Loucy (cell line): ENCODE data around the gene PIGQ.

ENCODE experiments used
- EZH2phosphoT487 ChIP-seq: fragments of 200-600 bp; IDR thresholded peaks from 2 replicates; pipeline ENCODE4 v1.6.1; 2018; ENCODE audit warnings: antibody characterized with exemption, mild to moderate bottlenecking, moderate library complexity, borderline replicate concordance
- TF ChIP-seq, protein P1 (sequence below): fragments of 200-600 bp; sonication (generic); conservative IDR thresholded peaks from 2 replicates; pipeline ENCODE4 v1.5.1; 2014; ENCODE audit warnings: mild to moderate bottlenecking, antibody characterized with exemption, low read length

- TF ChIP-seq, protein P1, sequence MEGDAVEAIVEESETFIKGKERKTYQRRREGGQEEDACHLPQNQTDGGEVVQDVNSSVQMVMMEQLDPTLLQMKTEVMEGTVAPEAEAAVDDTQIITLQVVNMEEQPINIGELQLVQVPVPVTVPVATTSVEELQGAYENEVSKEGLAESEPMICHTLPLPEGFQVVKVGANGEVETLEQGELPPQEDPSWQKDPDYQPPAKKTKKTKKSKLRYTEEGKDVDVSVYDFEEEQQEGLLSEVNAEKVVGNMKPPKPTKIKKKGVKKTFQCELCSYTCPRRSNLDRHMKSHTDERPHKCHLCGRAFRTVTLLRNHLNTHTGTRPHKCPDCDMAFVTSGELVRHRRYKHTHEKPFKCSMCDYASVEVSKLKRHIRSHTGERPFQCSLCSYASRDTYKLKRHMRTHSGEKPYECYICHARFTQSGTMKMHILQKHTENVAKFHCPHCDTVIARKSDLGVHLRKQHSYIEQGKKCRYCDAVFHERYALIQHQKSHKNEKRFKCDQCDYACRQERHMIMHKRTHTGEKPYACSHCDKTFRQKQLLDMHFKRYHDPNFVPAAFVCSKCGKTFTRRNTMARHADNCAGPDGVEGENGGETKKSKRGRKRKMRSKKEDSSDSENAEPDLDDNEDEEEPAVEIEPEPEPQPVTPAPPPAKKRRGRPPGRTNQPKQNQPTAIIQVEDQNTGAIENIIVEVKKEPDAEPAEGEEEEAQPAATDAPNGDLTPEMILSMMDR = no peak
- TF ChIP-seq EZH2phosphoT487 = no peak
Observed at GRCh38 chr16:590188-590814, 20.5 kb downstream of the PIGQ start.
